GM18867 (cell line): Measurements from ENCODE around the gene DEAF1.

ENCODE experiments used
- ATAC-seq: cut with Tn5 transposase; IDR thresholded peaks from one replicate; pipeline ENCODE4 v1.9.1; 2021; ENCODE audit warnings: mild to moderate bottlenecking, moderate library complexity; ENCODE audit not compliant: unreplicated experiment

DEAF1 gene

GRCh38 chr11:613369-613968, 81.6 kb downstream of the DEAF1 start:
- ATAC-seq = no peak

GRCh38 chr11:612961-613300, 82.1 kb downstream of the DEAF1 start:
- no peak for ATAC-seq

- no peak for ATAC-seq
These were observed 82.6 kb downstream of the DEAF1 start for GRCh38 chr11:612201-612960.

GRCh38 chr11:611001-611996, 83.7 kb downstream of the DEAF1 start:
- no peak for ATAC-seq

- ATAC-seq = no peak
These were observed 84.7 kb downstream of the DEAF1 start for GRCh38 chr11:610146-610801.

- ATAC-seq = no peak
These were observed 85.6 kb downstream of the DEAF1 start for GRCh38 chr11:609341-609811.

- no peak for ATAC-seq
These were observed 86.2 kb downstream of the DEAF1 start for GRCh38 chr11:608791-609251.

- ATAC-seq = no peak
These were observed 86.9 kb downstream of the DEAF1 start for GRCh38 chr11:607971-608659.

GRCh38 chr11:607020-607780, 87.8 kb downstream of the DEAF1 start:
- ATAC-seq = no peak

- no peak for ATAC-seq
These were observed 88.8 kb downstream of the DEAF1 start for GRCh38 chr11:606245-606644.

GRCh38 chr11:605286-606129, 89.5 kb downstream of the DEAF1 start:
- ATAC-seq = no peak

- no peak for ATAC-seq
These were observed 91.9 kb downstream of the DEAF1 start for GRCh38 chr11:603154-603553.

GRCh38 chr11:601573-602245, 93.3 kb downstream of the DEAF1 start:
- no peak for ATAC-seq

GRCh38 chr11:598005-598680, 96.9 kb downstream of the DEAF1 start:
- no peak for ATAC-seq

- no peak for ATAC-seq
These were observed 97.8 kb downstream of the DEAF1 start for GRCh38 chr11:597166-597725.

GRCh38 chr11:596374-596773, 98.6 kb downstream of the DEAF1 start:
- ATAC-seq = no peak

GRCh38 chr11:595400-595799, 99.6 kb downstream of the DEAF1 start:
- ATAC-seq = no peak
